HG02588 (cell line): Measurements from ENCODE around the gene ARHGEF17.

Source experiments
- ATAC-seq: cut with Tn5 transposase; IDR thresholded peaks from one replicate; pipeline ENCODE4 v1.9.1; 2021; ENCODE audit warnings: mild to moderate bottlenecking, moderate library complexity; ENCODE audit not compliant: unreplicated experiment

The ARHGEF17 gene

GRCh38 chr11:73331138-73331916, 23.3 kb downstream of the ARHGEF17 start:
- ATAC-seq = no peak

DNA sequence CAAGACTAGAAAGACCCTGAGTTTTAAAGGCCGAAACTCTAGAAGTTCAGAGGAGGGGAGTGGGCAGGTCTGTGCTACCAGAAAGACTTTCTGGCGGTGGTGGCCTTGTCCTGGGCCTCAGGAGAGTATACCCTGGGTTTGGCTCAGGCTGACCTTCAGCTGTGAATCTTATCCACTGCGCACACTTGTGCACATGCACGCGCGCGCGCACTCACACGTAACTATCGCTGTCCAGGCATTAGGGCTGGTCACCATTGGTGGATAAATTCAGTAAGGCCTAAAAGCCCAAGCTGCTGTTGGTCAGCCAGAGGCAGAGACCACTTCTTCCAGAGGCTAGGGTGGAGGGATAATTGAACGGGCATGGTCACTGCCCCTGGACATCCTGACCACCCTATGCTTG, 25.1 kb downstream of the ARHGEF17 start:
- no peak for ATAC-seq

GRCh38 chr11:73333640-73334383, 25.7 kb downstream of the ARHGEF17 start:
- ATAC-seq = no peak

DNA sequence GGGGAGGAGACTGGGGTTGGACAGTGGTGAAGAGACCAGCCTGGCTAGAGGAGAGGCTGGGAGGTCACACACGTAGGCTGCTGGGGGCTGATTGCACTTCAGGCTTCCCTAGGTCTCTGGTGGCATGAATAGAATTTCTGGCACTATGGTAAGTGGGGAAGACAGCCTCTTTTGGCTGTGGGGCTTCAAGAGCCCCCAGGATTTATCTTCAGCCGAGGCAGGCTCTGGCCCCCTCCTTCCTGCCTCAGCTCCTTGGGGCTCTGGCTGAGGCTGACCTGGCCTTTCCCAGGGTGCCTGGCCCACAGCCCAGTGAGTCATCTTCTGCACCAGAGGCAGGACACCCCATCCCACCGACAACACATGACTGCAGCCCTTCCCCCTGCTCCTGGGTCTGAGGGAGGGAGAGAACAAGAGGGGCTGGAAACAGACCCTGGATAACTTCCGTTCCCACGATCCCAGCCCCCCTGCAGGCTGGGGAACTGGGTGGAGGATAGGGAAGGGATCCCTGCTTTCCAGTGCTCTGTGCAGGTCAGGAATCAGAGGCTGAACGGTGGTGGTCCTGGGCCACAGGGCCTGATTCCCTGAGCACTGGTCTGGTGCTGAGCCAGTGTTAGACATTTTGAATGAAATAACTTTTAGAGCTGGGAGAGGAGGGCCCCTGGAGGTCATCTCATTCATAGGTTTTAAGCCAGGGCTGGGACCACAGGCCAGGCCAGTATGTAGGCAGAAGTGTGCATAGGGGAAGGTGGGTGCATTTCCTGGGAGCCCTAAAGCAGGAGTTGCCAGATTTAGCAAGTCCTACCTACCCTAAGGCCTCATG, 26.5 kb downstream of the ARHGEF17 start:
- ATAC-seq = no peak

- no peak for ATAC-seq
These were observed 27.3 kb downstream of the ARHGEF17 start for GRCh38 chr11:73335204-73335923.

DNA sequence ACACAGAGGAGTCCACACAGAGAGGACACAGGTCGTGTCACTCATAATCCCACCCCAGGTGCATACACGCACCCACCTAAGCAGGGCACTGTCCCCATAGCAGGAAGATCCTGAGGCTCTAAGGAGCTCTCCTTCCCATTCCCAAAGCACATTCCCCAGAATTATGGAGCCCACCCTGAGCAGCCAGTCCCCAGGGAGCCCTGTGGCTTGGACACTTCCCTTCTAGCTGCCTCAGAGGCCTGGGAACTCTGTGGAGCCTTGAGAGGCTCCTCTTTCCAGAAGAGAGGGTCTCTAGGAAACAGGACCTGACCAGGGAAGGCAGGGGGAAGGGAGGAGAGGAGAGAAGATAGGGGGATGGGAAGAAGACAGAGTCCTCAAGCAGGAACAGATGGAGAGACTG, 29.8 kb downstream of the ARHGEF17 start:
- ATAC-seq = no peak

- no peak for ATAC-seq
These were observed 30.2 kb downstream of the ARHGEF17 start for GRCh38 chr11:73338279-73338678.

GRCh38 chr11:73340164-73340563, 32.1 kb downstream of the ARHGEF17 start:
- no peak for ATAC-seq

GRCh38 chr11:73342633-73343032, 34.6 kb downstream of the ARHGEF17 start:
- ATAC-seq = no peak

- ATAC-seq = no peak
These were observed 35.2 kb downstream of the ARHGEF17 start for GRCh38 chr11:73343076-73343873.

GRCh38 chr11:73344191-73344607, 36.1 kb downstream of the ARHGEF17 start:
- no peak for ATAC-seq

GRCh38 chr11:73345481-73346160, 37.5 kb downstream of the ARHGEF17 start:
- ATAC-seq = no peak

- no peak for ATAC-seq
These were observed 38.3 kb downstream of the ARHGEF17 start for GRCh38 chr11:73346186-73346935.

DNA sequence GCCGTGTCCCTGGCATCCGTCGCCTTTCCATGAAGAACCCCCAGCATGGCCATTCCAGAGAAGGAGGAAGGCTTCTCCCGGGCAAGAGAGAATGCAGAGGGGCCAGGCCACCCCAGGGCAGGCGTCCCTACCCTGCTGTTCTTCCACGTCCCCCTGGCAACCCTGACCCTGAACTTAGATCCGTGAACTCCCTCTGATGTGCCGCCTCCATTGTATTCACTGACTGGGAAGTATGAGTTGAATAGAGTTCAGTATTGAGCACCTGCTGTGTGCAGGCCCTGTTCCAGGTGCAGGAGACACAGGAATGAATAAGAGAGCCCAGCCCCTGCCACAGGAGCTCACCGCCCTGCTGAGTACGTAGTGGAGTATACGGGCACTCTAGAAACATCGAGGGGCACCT, 39.0 kb downstream of the ARHGEF17 start:
- ATAC-seq = no peak

- no peak for ATAC-seq
These were observed 40.8 kb downstream of the ARHGEF17 start for GRCh38 chr11:73348838-73349237.

DNA sequence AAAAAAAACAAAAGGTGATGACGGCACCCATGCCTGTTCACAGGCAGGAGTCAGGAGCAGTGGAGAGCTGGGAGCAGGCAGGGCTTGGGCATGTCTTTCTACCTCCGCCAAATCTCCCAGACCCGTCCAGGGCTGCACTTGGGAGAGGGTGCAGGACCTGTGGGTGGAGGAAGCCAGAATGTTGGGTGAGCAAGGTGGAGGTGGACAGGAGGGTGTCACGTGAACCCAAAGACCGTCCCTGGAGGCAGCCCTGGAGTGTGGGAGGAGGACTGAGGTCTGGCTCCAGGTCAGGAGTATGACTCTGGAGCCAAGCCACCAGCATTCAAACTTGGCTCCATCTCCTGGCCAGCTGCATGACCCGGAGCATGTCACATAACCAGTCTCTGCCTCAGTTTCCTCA, 41.6 kb downstream of the ARHGEF17 start:
- ATAC-seq = no peak

GRCh38 chr11:73350908-73351636, 43.0 kb downstream of the ARHGEF17 start:
- no peak for ATAC-seq

- ATAC-seq = no peak
These were observed 45.3 kb downstream of the ARHGEF17 start for GRCh38 chr11:73353422-73353821.
